HG03460 (cell line): Measurements from ENCODE around the gene EIF2S1.
"Not testable (repeated sequence)": the region's sequence is repeated elsewhere in the genome, so short reads cannot be mapped to it uniquely, and the experiment has no call there.

Experiments used
- ATAC-seq: cut with Tn5 transposase; IDR thresholded peaks from one replicate; pipeline ENCODE4 v1.9.1; 2021; ENCODE audit not compliant: unreplicated experiment

EIF2S1 gene

GRCh38 chr14:67359775-67360469, at the start of gene EIF2S1, which contains the start of gene ATP6V1D:
EIF2S1 (plus strand) TSS chr14:67360328; CDS start chr14:67364768, 4,440 bp downstream.
ATP6V1D (minus strand) TSS chr14:67359804; CDS start chr14:67359698, 106 bp downstream.
- ATAC-seq: peak; percentile 91

GRCh38 chr14:67311868-67312267, 48.3 kb upstream of the EIF2S1 start:
- no peak for ATAC-seq

- ATAC-seq: no peak
Observed at GRCh38 chr14:67313153-67313552, 47.0 kb upstream of the EIF2S1 start.

- ATAC-seq: no peak
Observed at GRCh38 chr14:67317822-67318221, 42.3 kb upstream of the EIF2S1 start.

- ATAC-seq: no peak
Observed at GRCh38 chr14:67319142-67319541, 41.0 kb upstream of the EIF2S1 start.

- ATAC-seq: not testable (repeated sequence)
Observed at GRCh38 chr14:67329666-67330065, 30.5 kb upstream of the EIF2S1 start.

GRCh38 chr14:67331368-67332125, 28.6 kb upstream of the EIF2S1 start:
- ATAC-seq: no peak

- no peak for ATAC-seq
Observed at GRCh38 chr14:67332468-67332867, 27.7 kb upstream of the EIF2S1 start.

- no peak for ATAC-seq
Observed at GRCh38 chr14:67335781-67336180, 24.3 kb upstream of the EIF2S1 start.

- not testable (repeated sequence) for ATAC-seq
Observed at GRCh38 chr14:67341231-67341630, 18.9 kb upstream of the EIF2S1 start.

GRCh38 chr14:67343601-67344230, 16.4 kb upstream of the EIF2S1 start:
- ATAC-seq: no peak

GRCh38 chr14:67345583-67345982, 14.5 kb upstream of the EIF2S1 start:
- ATAC-seq: no peak

- no peak for ATAC-seq
Observed at GRCh38 chr14:67352055-67352454, 8.1 kb upstream of the EIF2S1 start.

GRCh38 chr14:67357186-67357968, 2.8 kb upstream of the EIF2S1 start:
- ATAC-seq: no peak

GRCh38 chr14:67357969-67358354, 2.2 kb upstream of the EIF2S1 start:
- ATAC-seq: no peak

GRCh38 chr14:67358924-67359774, 979 bp upstream of the EIF2S1 start:
- no peak for ATAC-seq

GRCh38 chr14:67360470-67361206, 510 bp downstream of the EIF2S1 start:
- peak; percentile 20 for ATAC-seq

- no peak for ATAC-seq
Observed at GRCh38 chr14:67365476-67365875, 5.3 kb downstream of the EIF2S1 start.

GRCh38 chr14:67370830-67371229, 10.7 kb downstream of the EIF2S1 start:
- no peak for ATAC-seq
